GM12864 (cell line): Measurements from ENCODE around the gene LLGL2.

ENCODE experiments used
- DNase-seq: peaks from one replicate; pipeline ENCODE4 v3.0.0-alpha.2; 2011; ENCODE audit warnings: low read depth
- H3K4me3 ChIP-seq: 2 replicates; pipeline ENCODE4 v1.5.1; 2011; ENCODE audit warnings: mild to moderate bottlenecking, low read depth, low read length, control low read depth
- CTCF ChIP-seq: IDR thresholded peaks from 2 replicates; pipeline ENCODE4 v1.5.1; 2011; ENCODE audit warnings: low read depth, mild to moderate bottlenecking, moderate library complexity, low read length, control low read depth, inconsistent platforms; ENCODE audit errors: missing control alignments

The LLGL2 gene

GRCh38 chr17:75503976-75504346 is 21.5 kb upstream of the LLGL2 start:
- no peak overlapping the region for H3K4me3 ChIP-seq
- no peak for DNase-seq
- TF ChIP-seq CTCF, result no peak

- H3K4me3 ChIP-seq, result no peak overlapping the region
- peak; percentile 87 for TF ChIP-seq CTCF
- DNase-seq, result no peak
These were observed 20.9 kb upstream of the LLGL2 start for GRCh38 chr17:75504347-75505151.

- no peak overlapping the region for H3K4me3 ChIP-seq
- TF ChIP-seq CTCF, result no peak
- DNase-seq, result no peak
These were observed 20.4 kb upstream of the LLGL2 start for GRCh38 chr17:75505152-75505409.

- no peak for TF ChIP-seq CTCF
- no peak overlapping the region for H3K4me3 ChIP-seq
- no peak for DNase-seq
These were observed 19.9 kb upstream of the LLGL2 start for GRCh38 chr17:75505640-75506039.

GRCh38 chr17:75506134-75506533 is 19.4 kb upstream of the LLGL2 start:
- H3K4me3 ChIP-seq, result no peak overlapping the region
- TF ChIP-seq CTCF, result no peak

GRCh38 chr17:75506888-75507287 is 18.6 kb upstream of the LLGL2 start:
- no peak overlapping the region for H3K4me3 ChIP-seq
- TF ChIP-seq CTCF, result no peak
- DNase-seq, result no peak

More at GRCh38 chr17:75506134-75506533, 19.4 kb upstream of the LLGL2 start:
- DNase-seq, result no peak

- no peak for TF ChIP-seq CTCF
- DNase-seq, result no peak
- no peak overlapping the region for H3K4me3 ChIP-seq
These were observed 17.5 kb upstream of the LLGL2 start for GRCh38 chr17:75507733-75508719.
